H9 (cell line): ENCODE measurements around the gene GET4. TPM values are rescaled to one million over a fixed set of nuclear protein-coding genes. Genes with fewer than 3 reads are reported as not detected.
A peak's percentile ranks its signal among the peaks of the same experiment; 100 is the strongest.

Experiments used
- DNase-seq: peaks from one replicate; pipeline ENCODE4 v3.0.0-alpha.2; 2017
- H2AFZ ChIP-seq: one replicate; pipeline ENCODE4 v1.6.1; 2013; ENCODE audit warnings: mild to moderate bottlenecking, low read length, control low read depth, moderate library complexity
- H2AK5ac ChIP-seq: 2 replicates; pipeline ENCODE4 v1.6.1; 2013; ENCODE audit warnings: low read length, control low read depth, mixed read lengths; ENCODE audit not compliant: insufficient read length
- H2BK120ac ChIP-seq: one replicate; pipeline ENCODE4 v1.6.1; 2013; ENCODE audit warnings: low read depth, mild to moderate bottlenecking, low read length, control low read depth, inconsistent platforms; ENCODE audit not compliant: poor library complexity, severe bottlenecking
- H2BK12ac ChIP-seq: 2 replicates; pipeline ENCODE4 v1.6.1; 2013; ENCODE audit warnings: low read length, control low read depth, mixed read lengths, low read depth; ENCODE audit not compliant: insufficient read length
- H2BK15ac ChIP-seq: 2 replicates; pipeline ENCODE4 v1.6.1; 2013; ENCODE audit warnings: low read depth, low read length, control low read depth
- H2BK20ac ChIP-seq: one replicate; pipeline ENCODE4 v1.6.1; 2013; ENCODE audit warnings: low read depth, mild to moderate bottlenecking, low read length, control low read depth, inconsistent platforms; ENCODE audit not compliant: poor library complexity, severe bottlenecking
- H2BK5ac ChIP-seq: 2 replicates; pipeline ENCODE4 v1.6.1; 2013; ENCODE audit warnings: low read length, control low read depth, mixed read lengths; ENCODE audit not compliant: insufficient read length
- H3K14ac ChIP-seq: 2 replicates; pipeline ENCODE4 v1.6.1; 2013; ENCODE audit warnings: low read length, control low read depth; ENCODE audit not compliant: insufficient read depth
- H3K18ac ChIP-seq: 2 replicates; pipeline ENCODE4 v1.6.1; 2013; ENCODE audit warnings: low read depth, mild to moderate bottlenecking, mixed read lengths, low read length, control low read depth; ENCODE audit not compliant: insufficient read length
- H3K23ac ChIP-seq: 2 replicates; pipeline ENCODE4 v1.6.1; 2013; ENCODE audit warnings: low read length, control low read depth, mixed read lengths, low read depth; ENCODE audit not compliant: insufficient read length
- H3K23me2 ChIP-seq: 2 replicates; pipeline ENCODE4 v1.6.1; 2013; ENCODE audit warnings: low read depth, mild to moderate bottlenecking, mixed read lengths, low read length, control low read depth; ENCODE audit not compliant: insufficient read length, poor library complexity, severe bottlenecking
- H3K27ac ChIP-seq: 2 replicates; pipeline ENCODE4 v1.5.1; 2013; ENCODE audit warnings: low read length, control low read depth, mixed read lengths, low read depth; ENCODE audit not compliant: insufficient read length
- H3K27me3 ChIP-seq: 2 replicates; pipeline ENCODE4 v1.6.1; 2013; ENCODE audit warnings: low read length, control low read depth, inconsistent platforms; ENCODE audit not compliant: insufficient read depth
- H3K4ac ChIP-seq: 2 replicates; pipeline ENCODE4 v1.6.1; 2013; ENCODE audit warnings: low read depth, mild to moderate bottlenecking, control low read depth, inconsistent platforms, low read length, moderate library complexity
- H3K4me1 ChIP-seq: 2 replicates; pipeline ENCODE4 v1.6.1; 2013; ENCODE audit warnings: low read length, control low read depth, inconsistent platforms; ENCODE audit not compliant: insufficient read depth
- H3K4me2 ChIP-seq: 2 replicates; pipeline ENCODE4 v1.6.1; 2013; ENCODE audit warnings: low read length, control low read depth, mixed read lengths; ENCODE audit not compliant: insufficient read length, insufficient read depth
- H3K56ac ChIP-seq: 2 replicates; pipeline ENCODE4 v1.6.1; 2013; ENCODE audit warnings: low read depth, mild to moderate bottlenecking, mixed read lengths, low read length, control low read depth; ENCODE audit not compliant: insufficient read length
- H3K79me1 ChIP-seq: 2 replicates; pipeline ENCODE4 v1.6.1; 2013; ENCODE audit warnings: low read depth, mild to moderate bottlenecking, moderate library complexity, low read length, control low read depth, inconsistent platforms; ENCODE audit not compliant: insufficient read depth, poor library complexity, severe bottlenecking
- H3K79me2 ChIP-seq: 2 replicates; pipeline ENCODE4 v1.6.1; 2013; ENCODE audit warnings: low read length, control low read depth, inconsistent platforms; ENCODE audit not compliant: insufficient read depth
- H3K9ac ChIP-seq: 2 replicates; pipeline ENCODE4 v1.6.1; 2013; ENCODE audit warnings: low read length, control low read depth, mixed read lengths; ENCODE audit not compliant: insufficient read length; ENCODE audit errors: extremely low read depth
- H3K9me3 ChIP-seq: one replicate; pipeline ENCODE4 v1.6.1; 2013; ENCODE audit warnings: low read depth, low read length, inconsistent platforms; ENCODE audit not compliant: control insufficient read depth
- H3T11ph ChIP-seq: one replicate; pipeline ENCODE4 v1.6.1; 2013; ENCODE audit warnings: mild to moderate bottlenecking, low read length, control low read depth, inconsistent platforms
- H4K20me1 ChIP-seq: one replicate; pipeline ENCODE4 v1.6.1; 2013; ENCODE audit not compliant: control insufficient read depth, insufficient read length, insufficient read depth
- H4K5ac ChIP-seq: 2 replicates; pipeline ENCODE4 v1.6.1; 2013; ENCODE audit warnings: low read depth, mild to moderate bottlenecking, mixed read lengths, low read length, control low read depth; ENCODE audit not compliant: insufficient read length
- H4K8ac ChIP-seq: replicated peaks from 2 replicates; pipeline ENCODE4 v1.6.1; 2013; ENCODE audit warnings: low read length, control low read depth, mixed read lengths, low read depth; ENCODE audit not compliant: insufficient read length
- H4K91ac ChIP-seq: 2 replicates; pipeline ENCODE4 v1.6.1; 2013; ENCODE audit warnings: low read depth, mild to moderate bottlenecking, moderate library complexity, mixed read lengths, low read length, control low read depth; ENCODE audit not compliant: insufficient read length
- H3K27ac Mint-ChIP-seq, 3 experiments: 2 replicates in 2 of 3; 3 replicates in 1 of 3; pipeline ENCODE4 v1.8.0; 2020 to 2021; ENCODE audit warnings: mixed read lengths in 3 of 3, mild to moderate bottlenecking in 1 of 3, moderate library complexity in 1 of 3
- H3K27me3 Mint-ChIP-seq: 2 replicates; pipeline ENCODE4 v1.8.0; 2021; ENCODE audit warnings: low read depth, mild to moderate bottlenecking, moderate library complexity, mixed read lengths
- H3K36me3 Mint-ChIP-seq, 3 experiments: 2 replicates in 2 of 3; 3 replicates in 1 of 3; pipeline ENCODE4 v1.8.0; 2020 to 2021; ENCODE audit warnings: low read depth in 3 of 3, mixed read lengths in 3 of 3; ENCODE audit not compliant: insufficient read depth in 1 of 3
- H3K4me1 Mint-ChIP-seq, 2 experiments: 2 replicates each; pipeline ENCODE4 v1.8.0; 2020; ENCODE audit warnings: mixed read lengths in 2 of 2
- H3K4me3 Mint-ChIP-seq, 2 experiments: 2 replicates in 1 of 2; 3 replicates in 1 of 2; pipeline ENCODE4 v1.8.0; 2020 to 2021; ENCODE audit warnings: mild to moderate bottlenecking in 2 of 2, mixed read lengths in 2 of 2, moderate library complexity in 1 of 2
- H3K9me3 Mint-ChIP-seq, 2 experiments: 2 replicates in 1 of 2; 3 replicates in 1 of 2; pipeline ENCODE4 v1.8.0; 2020; ENCODE audit warnings: mild to moderate bottlenecking in 2 of 2, mixed read lengths in 2 of 2, moderate library complexity in 1 of 2
- CTCF ChIP-seq: fragments of 200-600 bp; sonication (generic); conservative IDR thresholded peaks from 3 replicates; pipeline ENCODE4 v1.8.0; 2021; ENCODE audit warnings: antibody characterized with exemption, mild to moderate bottlenecking
- WGBS: extraction: QIAGEN DNeasy Blood & Tissue Kit; methylation state at CpG from one replicate; pipeline ENCODE4 v1.1.7; 2013; ENCODE audit warnings: missing lambda C conversion rate, low lambda C conversion rate, mixed read lengths; ENCODE audit not compliant: insufficient read length; ENCODE audit errors: extremely low coverage; 5-methylcytosine and 5-hydroxymethylcytosine counted together
- total RNA-seq: library from RNA; stranded (reverse); gene quantifications from 2 replicates; pipeline ENCODE4 v1.2.1, GENCODE V29; 2021

GET4 gene
- total RNA-seq, 1 experiment from 2014 or later, result 70.2 TPM

- Histone ChIP-seq H3K79me1 (peaks cover 14% of the 10 kb centered on the region), H3K9ac (no peak overlapping the region), H2BK15ac (no peak overlapping the region), H4K8ac (no peak overlapping the region), H3T11ph (no peak overlapping the region), H2BK5ac (no peak overlapping the region), H3K14ac (no peak overlapping the region), H2AK5ac (no peak overlapping the region), H4K5ac (no peak overlapping the region), H3K9me3 (no peaks in the 10 kb centered on the region), H2AFZ (no peak overlapping the region), H2BK12ac (no peak overlapping the region), H3K27ac (no peak overlapping the region), H3K79me2 (peaks cover 58% of the 10 kb centered on the region; the same call in 1 of the 2 replicates), H3K23me2 (peaks cover 3% of the 10 kb centered on the region), H3K56ac (no peak overlapping the region), H2BK20ac (no peak overlapping the region), H4K20me1 (no peaks in the 10 kb centered on the region), H2BK120ac (no peak overlapping the region), H3K18ac (no peak overlapping the region), H3K4me1 (peaks cover 12% of the 10 kb centered on the region), H3K27me3 (no peaks in the 10 kb centered on the region), H3K4me2 (no peak overlapping the region), H3K23ac (no peak overlapping the region), H3K4ac (no peak overlapping the region), H4K91ac (no peak overlapping the region)
- no peak for TF ChIP-seq CTCF
- H3K36me3 Mint-ChIP-seq, result peaks cover 14 to 38% (median 27%) of the 10 kb centered on the region in 3 experiments
- no peaks in the 10 kb centered on the region for H3K27me3 Mint-ChIP-seq
- peak overlapping the region; percentile 34 to 91 (median 44); a peak in 6 of 7 replicates for H3K27ac Mint-ChIP-seq
- no peak for DNase-seq
- no CpG with 5 or more reads among the region's 15 CpGs for WGBS
- no peaks in the 10 kb centered on the region for H3K9me3 Mint-ChIP-seq
- H3K4me1 Mint-ChIP-seq, result peaks cover 40 to 42% of the 10 kb centered on the region in 2 experiments
- no peak overlapping the region for H3K4me3 Mint-ChIP-seq
Measured at GRCh38 chr7:832968-833424, 43.4 kb upstream of the GET4 start.
